ENCODE measurements around the gene RANBP10. TPM values are rescaled to one million over a fixed set of nuclear protein-coding genes. Genes with fewer than 3 reads are reported as not detected.

The RANBP10 gene
- total RNA-seq, 1 donor from 2014 or later, result 14.7 TPM

DNA sequence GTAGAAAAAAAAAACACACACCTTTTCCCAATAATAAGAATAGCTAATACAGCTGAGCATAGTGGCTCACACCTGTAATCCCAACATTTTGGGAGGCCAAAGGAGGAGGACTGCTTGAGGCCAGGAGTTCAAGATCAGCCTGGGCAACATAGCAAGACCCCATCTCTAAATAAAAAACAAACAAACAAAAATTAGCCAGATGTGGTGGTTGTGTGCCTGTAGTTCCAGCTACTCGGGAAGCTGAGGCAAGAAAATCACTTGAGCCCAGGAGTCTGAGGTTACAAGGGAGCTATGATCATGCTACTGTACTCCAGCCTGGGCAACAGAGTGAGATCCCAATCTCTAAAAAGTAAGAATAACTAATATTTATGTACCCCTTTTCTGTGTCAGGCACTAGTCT, 44.4 kb downstream of the RANBP10 start:
- Histone ChIP-seq H3K4me3 (no peak overlapping the region), H3K36me3 (peaks cover 19% of the 10 kb centered on the region), H3K27ac (replicated peaks) (no peak overlapping the region), H3K9me3 (replicated peaks) (no peaks in the 10 kb centered on the region), H3K27me3 (ENCODE audit: low read depth) (no peaks in the 10 kb centered on the region), H3K4me1 (peaks cover 18% of the 10 kb centered on the region)
- intact Hi-C loops (cut with micrococcal nuclease), result no loop called here
- DNase-seq, result no peak
- no peak for TF ChIP-seq CTCF (IDR thresholded peaks at IDR 0.05; ENCODE audit: borderline replicate concordance)

GRCh38 chr16:67760956-67761230, 45.5 kb downstream of the RANBP10 start:
- DNase-seq, result no peak
- TF ChIP-seq CTCF (IDR thresholded peaks at IDR 0.05; ENCODE audit: borderline replicate concordance), result no peak
- Histone ChIP-seq H3K4me1 (peaks cover 18% of the 10 kb centered on the region), H3K4me3 (no peak overlapping the region), H3K9me3 (replicated peaks) (no peaks in the 10 kb centered on the region), H3K27ac (replicated peaks) (no peak overlapping the region), H3K36me3 (peaks cover 19% of the 10 kb centered on the region), H3K27me3 (ENCODE audit: low read depth) (no peaks in the 10 kb centered on the region)
- intact Hi-C loops (cut with micrococcal nuclease), result no loop called here

GRCh38 chr16:67760206-67760955, 46.0 kb downstream of the RANBP10 start:
- Histone ChIP-seq H3K36me3 (peaks cover 19% of the 10 kb centered on the region), H3K9me3 (replicated peaks) (no peaks in the 10 kb centered on the region), H3K27me3 (ENCODE audit: low read depth) (no peaks in the 10 kb centered on the region), H3K27ac (replicated peaks) (no peak overlapping the region), H3K4me3 (no peak overlapping the region), H3K4me1 (peaks cover 18% of the 10 kb centered on the region)
- DNase-seq, result no peak
- intact Hi-C loops (cut with micrococcal nuclease), result no loop called here
- TF ChIP-seq CTCF (IDR thresholded peaks at IDR 0.05; ENCODE audit: borderline replicate concordance), result no peak

DNA sequence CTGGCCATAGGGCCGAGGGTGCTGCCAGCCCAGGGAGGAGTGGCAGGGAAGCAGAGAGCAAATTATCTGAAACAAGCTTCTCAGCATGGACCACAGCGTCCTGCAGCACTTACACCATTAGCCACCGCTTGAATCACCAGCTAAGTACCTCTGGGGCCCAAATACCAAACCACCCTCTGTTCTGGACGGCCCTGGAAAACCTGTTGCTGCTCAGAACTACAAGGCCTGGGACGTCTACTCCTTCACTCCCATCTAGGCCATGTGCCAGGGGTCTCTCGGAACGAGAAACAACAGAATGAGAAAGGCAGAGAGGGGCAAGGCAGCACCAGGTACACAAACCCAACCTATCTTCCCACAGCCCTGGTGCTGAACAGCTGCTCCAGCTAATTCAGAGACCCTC, 47.4 kb downstream of the RANBP10 start:
- TF ChIP-seq CTCF (IDR thresholded peaks at IDR 0.05; ENCODE audit: borderline replicate concordance), result no peak
- peaks cover 25% of the 10 kb centered on the region for H3K36me3 ChIP-seq

GRCh38 chr16:67758006-67758405, 48.4 kb downstream of the RANBP10 start:
- H3K4me3 ChIP-seq, result no peak overlapping the region
- H3K4me1 ChIP-seq, result peaks cover 18% of the 10 kb centered on the region
- no peak overlapping the region for H3K27ac ChIP-seq (replicated peaks)
- TF ChIP-seq CTCF (IDR thresholded peaks at IDR 0.05; ENCODE audit: borderline replicate concordance), result no peak
- H3K36me3 ChIP-seq, result peaks cover 30% of the 10 kb centered on the region
- H3K9me3 ChIP-seq (replicated peaks), result no peaks in the 10 kb centered on the region
- no peaks in the 10 kb centered on the region for H3K27me3 ChIP-seq (ENCODE audit: low read depth)
- intact Hi-C loops (cut with micrococcal nuclease), result no loop called here
- no peak for DNase-seq

More for the DNA sequence above, 47.4 kb downstream of the RANBP10 start:
- H3K27ac ChIP-seq (replicated peaks), result no peak overlapping the region
- peaks cover 18% of the 10 kb centered on the region for H3K4me1 ChIP-seq
- DNase-seq, result no peak
- no peaks in the 10 kb centered on the region for H3K9me3 ChIP-seq (replicated peaks)
- intact Hi-C loops (cut with micrococcal nuclease), result no loop called here
- no peaks in the 10 kb centered on the region for H3K27me3 ChIP-seq (ENCODE audit: low read depth)
- no peak overlapping the region for H3K4me3 ChIP-seq
